IMR-90 (cell line): Measurements from ENCODE around the gene SLC12A7. TPM values are rescaled to one million over a fixed set of nuclear protein-coding genes. Genes with fewer than 3 reads are reported as not detected.

Experiments used
- ATAC-seq: fragments of 200-7000 bp; cut with Tn5 transposase; 2 replicates; pipeline ENCODE4 v1.9.1; 2020; ENCODE audit warnings: low read depth, mild to moderate bottlenecking, moderate library complexity
- BruUV-seq: library from RNA; stranded (reverse); fragments of 400-500 nt; replicated peaks from 2 replicates; lab custom pipeline; 2021; lab: Mats Ljungman, UMichigan
- CTCF ChIA-PET: fragments of 300-600 bp; formaldehyde crosslinking; extraction: SDS; loops from one replicate; lab custom pipeline; 2021; ENCODE audit warnings: antibody characterized with exemption; lab: Yijun Ruan, JAX
- POLR2A ChIA-PET: fragments of 300-600 bp; sonication (Branson Sonifier 250); formaldehyde crosslinking; loops from one replicate; lab custom pipeline; 2022; ENCODE audit warnings: antibody characterized with exemption; ENCODE audit not compliant: unreplicated experiment; lab: Charles Lee
- DNase-seq: peaks from one replicate; pipeline ENCODE4 v3.0.0; 2013
- H2AFZ ChIP-seq: replicated peaks from 2 replicates; pipeline ENCODE3; 2013; ENCODE audit warnings: low read length, mild to moderate bottlenecking; ENCODE audit not compliant: poor library complexity
- H2AK5ac ChIP-seq: 2 replicates; pipeline ENCODE4 v1.6.1; 2013; ENCODE audit warnings: low read depth, low read length, inconsistent platforms
- H2AK9ac ChIP-seq: replicated peaks from 2 replicates; pipeline ENCODE3; 2013; ENCODE audit warnings: mild to moderate bottlenecking, low read depth, low read length, moderate library complexity; ENCODE audit not compliant: poor library complexity
- H2BK120ac ChIP-seq: 2 replicates; pipeline ENCODE4 v1.6.1; 2013; ENCODE audit warnings: low read depth, low read length, inconsistent platforms
- H2BK15ac ChIP-seq: 3 replicates; pipeline ENCODE4 v1.6.1; 2013; ENCODE audit warnings: low read depth, low read length, inconsistent platforms
- H2BK20ac ChIP-seq: 2 replicates; pipeline ENCODE4 v1.6.1; 2013; ENCODE audit warnings: low read depth, mild to moderate bottlenecking, inconsistent platforms, low read length, moderate library complexity
- H2BK5ac ChIP-seq: 2 replicates; pipeline ENCODE4 v1.6.1; 2013; ENCODE audit warnings: mild to moderate bottlenecking, low read depth, low read length, inconsistent platforms; ENCODE audit not compliant: poor library complexity, severe bottlenecking
- H3K14ac ChIP-seq: replicated peaks from 2 replicates; pipeline ENCODE4 v1.6.1; 2013; ENCODE audit warnings: low read depth, low read length, inconsistent platforms
- H3K18ac ChIP-seq: 2 replicates; pipeline ENCODE4 v1.6.1; 2013; ENCODE audit warnings: low read depth, low read length, control low read depth
- H3K23ac ChIP-seq: 2 replicates; pipeline ENCODE4 v1.6.1; 2013; ENCODE audit warnings: low read depth, low read length, inconsistent platforms
- H3K27ac ChIP-seq: 2 replicates; pipeline ENCODE4 v1.5.1; 2013; ENCODE audit warnings: mild to moderate bottlenecking, control low read depth, low read length; ENCODE audit not compliant: insufficient read depth
- H3K27me3 ChIP-seq: 2 replicates; pipeline ENCODE4 v1.6.1; 2013; ENCODE audit warnings: low read length; ENCODE audit not compliant: control insufficient read depth, insufficient read depth
- H3K36me3 ChIP-seq: 2 replicates; pipeline ENCODE4 v1.6.1; 2013; ENCODE audit warnings: low read length, mixed read lengths; ENCODE audit not compliant: control insufficient read depth, insufficient read depth
- H3K4ac ChIP-seq: 2 replicates; pipeline ENCODE4 v1.6.1; 2013; ENCODE audit warnings: low read depth, low read length, inconsistent platforms
- H3K4me1 ChIP-seq: 2 replicates; pipeline ENCODE4 v1.6.1; 2013; ENCODE audit warnings: low read length, mixed read lengths; ENCODE audit not compliant: control insufficient read depth, insufficient read depth
- H3K4me2 ChIP-seq: 2 replicates; pipeline ENCODE4 v1.6.1; 2013; ENCODE audit warnings: low read depth, mild to moderate bottlenecking, control low read depth, low read length, moderate library complexity
- H3K4me3 ChIP-seq: 2 replicates; pipeline ENCODE4 v1.5.1; 2013; ENCODE audit warnings: low read depth, mild to moderate bottlenecking, control low read depth, low read length, moderate library complexity; ENCODE audit not compliant: insufficient read depth
- H3K56ac ChIP-seq: 2 replicates; pipeline ENCODE4 v1.6.1; 2013; ENCODE audit warnings: low read length, inconsistent platforms; ENCODE audit not compliant: insufficient read depth; ENCODE audit errors: extremely low read depth
- H3K79me1 ChIP-seq, 2 experiments: 2 replicates each; pipeline ENCODE4 v1.6.1; 2013; ENCODE audit warnings: low read length in 2 of 2, inconsistent platforms in 1 of 2, low read depth in 1 of 2
- H3K9ac ChIP-seq: 2 replicates; pipeline ENCODE4 v1.6.1; 2013; ENCODE audit warnings: low read depth, low read length, control low read depth
- H3K9me1 ChIP-seq: 2 replicates; pipeline ENCODE4 v1.6.1; 2013; ENCODE audit warnings: low read length, inconsistent platforms; ENCODE audit not compliant: insufficient read depth
- H3K9me3 ChIP-seq: 2 replicates; pipeline ENCODE4 v1.6.1; 2013; ENCODE audit warnings: low read length; ENCODE audit not compliant: control insufficient read depth, insufficient read depth
- H4K20me1 ChIP-seq: 2 replicates; pipeline ENCODE4 v1.6.1; 2013; ENCODE audit warnings: low read length, inconsistent platforms; ENCODE audit not compliant: insufficient read depth
- H4K5ac ChIP-seq: 2 replicates; pipeline ENCODE4 v1.6.1; 2013; ENCODE audit warnings: mild to moderate bottlenecking, low read depth, low read length, control low read depth
- H4K8ac ChIP-seq, 2 experiments: 2 replicates each; pipeline ENCODE4 v1.6.1; 2013; ENCODE audit warnings: low read depth in 2 of 2, low read length in 2 of 2, control low read depth in 1 of 2, inconsistent platforms in 1 of 2
- H4K91ac ChIP-seq: 2 replicates; pipeline ENCODE4 v1.6.1; 2013; ENCODE audit warnings: low read depth, low read length, inconsistent platforms; ENCODE audit not compliant: insufficient read depth
- POLR2A ChIP-seq: IDR thresholded peaks from 2 replicates; pipeline ENCODE4 v1.6.1; 2012; ENCODE audit warnings: mild to moderate bottlenecking, low read depth, low read length
- SMC3 ChIP-seq: fragments of 150-350 bp; IDR thresholded peaks from 2 replicates; pipeline ENCODE4 v1.6.1; 2016; ENCODE audit warnings: low read depth, mild to moderate bottlenecking, antibody characterized with exemption, low read length, moderate library complexity
- WGBS, 2 experiments: methylation state at CpG; one replicate each; pipeline versions ENCODE4 v1.1.5 to v1.1.7; 2013; ENCODE audit warnings: missing lambda C conversion rate in 2 of 2; ENCODE audit not compliant: insufficient read length in 1 of 2; ENCODE audit errors: extremely low coverage in 2 of 2; 5-methylcytosine and 5-hydroxymethylcytosine counted together
- dilution Hi-C: fragments of 300-500 bp; cut with HindIII; formaldehyde crosslinking; loops from one replicate; pipeline ENCODE4 v1.14.3; 2018; ENCODE audit warnings: low sequenced_read_pairs; ENCODE audit not compliant: unreplicated experiment
- in situ Hi-C: fragments of 300-500 bp; cut with MboI; formaldehyde crosslinking; loops from 3 replicates; pipeline ENCODE4 v1.14.3; 2019; ENCODE audit warnings: low sequenced_read_pairs, inconsistent platforms, mixed read lengths
- intact Hi-C: fragments of 100-400 bp; cut with micrococcal nuclease; formaldehyde crosslinking; loops from 2 replicates; pipeline ENCODE4 v1.10.0; 2022
- polyA plus RNA-seq, 3 experiments: library from polyadenylated mRNA; depleted of rRNA; stranded (reverse); fragments of >200 nt; gene quantifications; 2 replicates each; pipeline ENCODE4 v1.2.3, GENCODE V29; 2012; ENCODE audit warnings: low replicate concordance in 1 of 3
- total RNA-seq: library from RNA; depleted of rRNA; stranded (reverse); fragments of >200 nt; gene quantifications from 2 replicates; pipeline ENCODE4 v1.2.3, GENCODE V29; 2012

Gene SLC12A7
- total and polyA plus RNA-seq, 2 of the 4 experiments (the other 2 are of a cell fraction): 3.0 to 6.1 TPM

GRCh38 chr5:1080432-1080831 lies 31.4 kb downstream of the SLC12A7 start:
- Histone ChIP-seq H4K20me1 (no peaks in the 10 kb centered on the region; the same call in 1 of the 2 replicates), H3K4me1 (no peaks in the 10 kb centered on the region), H2AK5ac (no peak overlapping the region), H4K91ac (no peak overlapping the region), H3K27me3 (no peaks in the 10 kb centered on the region), H3K79me1 (no peaks in the 10 kb centered on the region), H3K9me1 (no peaks in the 10 kb centered on the region), H2BK5ac (no peak overlapping the region), H2AK9ac (no peak overlapping the region), H3K27ac (no peak overlapping the region), H3K9me3 (no peaks in the 10 kb centered on the region), H3K4me3 (no peak overlapping the region), H2BK120ac (no peak overlapping the region), H3K4me2 (no peak overlapping the region), H2BK20ac (no peak overlapping the region), H3K23ac (no peak overlapping the region), H4K5ac (no peak overlapping the region), H2BK15ac (no peak overlapping the region), H3K4ac (no peak overlapping the region), H3K56ac (no peak overlapping the region), H3K14ac (no peak overlapping the region), H3K18ac (no peak overlapping the region), H3K9ac (no peak overlapping the region), H2AFZ (no peak overlapping the region), H4K8ac (no peak overlapping the region), H3K36me3 (peaks cover 20% of the 10 kb centered on the region; the same call in 1 of the 2 replicates)
- dilution Hi-C loops (no loop called here), intact Hi-C loops (no loop called here), in situ Hi-C loops (no loop called here)
- 70% methylated on average over 2 of the region's 18 CpGs; no CpG with 5 or more reads in 1 of the 2 experiments for WGBS, 2 experiments
- ChIA-PET POLR2A (no interaction called here), CTCF (no interaction called here)
- TF ChIP-seq POLR2A (no peak), SMC3 (no peak)
- no TSS peak for BruUV-seq
- DNase-seq (no peak), ATAC-seq (no peak)
